ENCODE results near the gene MYO15A.
"Not testable (repeated sequence)": the region's sequence is repeated elsewhere in the genome, so short reads cannot be mapped to it uniquely, and the experiment has no call there.

The MYO15A gene

GRCh38 chr17:18198530-18198929, 90.0 kb downstream of the MYO15A start:
- peaks cover 5% of the 10 kb centered on the region for H3K4me1 ChIP-seq (ENCODE audit: control insufficient read depth, insufficient read depth, low read length)

DNA sequence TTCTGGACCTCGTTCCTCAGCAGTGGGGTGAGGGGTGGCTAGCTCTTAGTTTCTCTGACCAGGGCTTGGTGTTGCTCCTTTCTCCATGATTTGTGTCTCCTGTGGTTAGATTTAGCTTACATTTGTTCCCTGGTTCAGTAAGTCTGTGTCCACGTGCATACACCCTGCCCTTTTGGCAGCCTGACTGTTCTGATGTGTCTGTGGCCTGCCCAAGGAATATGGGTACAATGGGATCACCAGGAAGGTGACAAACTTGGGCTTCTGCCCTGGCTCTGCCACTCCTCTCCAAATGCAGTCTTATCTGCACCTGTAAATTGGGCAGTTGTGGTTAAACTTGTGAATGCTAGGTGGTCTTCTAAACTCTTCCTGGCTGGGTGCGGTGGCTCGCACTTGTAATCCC, 92.6 kb downstream of the MYO15A start:
- H3K4me1 ChIP-seq (ENCODE audit: control insufficient read depth, insufficient read depth, low read length): peaks cover 5% of the 10 kb centered on the region

More at GRCh38 chr17:18198530-18198929, 90.0 kb downstream of the MYO15A start:
- Histone ChIP-seq H3K27me3 (ENCODE audit: control insufficient read depth, insufficient read depth, low read length) (no peaks in the 10 kb centered on the region), H3K36me3 (ENCODE audit: control insufficient read depth, insufficient read depth, low read length) (peaks cover 3% of the 10 kb centered on the region), H3K9ac (ENCODE audit: low read length) (no peak overlapping the region), H3K9me3 (ENCODE audit: control insufficient read depth, low read length) (no peaks in the 10 kb centered on the region), H3K4me3 (ENCODE audit: low read length) (no peak overlapping the region)

DNA sequence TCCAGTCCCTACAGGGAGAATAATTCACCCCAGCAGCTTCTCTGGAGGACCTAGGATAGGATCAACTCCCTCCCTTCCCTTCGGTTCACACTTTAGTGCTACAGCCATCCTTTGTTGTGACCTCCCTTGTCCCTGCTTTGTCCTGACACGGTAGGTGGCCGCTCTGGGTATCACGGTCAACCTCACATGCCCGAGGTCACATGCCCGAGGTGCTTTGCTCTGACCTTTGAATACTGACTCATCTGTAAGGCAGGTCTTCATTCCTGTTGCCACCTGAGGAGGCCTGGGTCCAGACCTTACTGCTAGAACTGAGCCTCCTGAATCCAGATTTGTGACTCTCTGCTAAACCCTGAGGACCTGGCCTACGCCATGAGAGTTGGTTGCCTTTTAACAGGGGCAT, 94.8 kb downstream of the MYO15A start:
- peaks cover 5% of the 10 kb centered on the region for H3K4me1 ChIP-seq (ENCODE audit: control insufficient read depth, insufficient read depth, low read length)
- no peak overlapping the region for H3K4me3 ChIP-seq (ENCODE audit: low read length)
- no peaks in the 10 kb centered on the region for H3K9me3 ChIP-seq (ENCODE audit: control insufficient read depth, low read length)
- H3K36me3 ChIP-seq (ENCODE audit: control insufficient read depth, insufficient read depth, low read length): peaks cover 3% of the 10 kb centered on the region
- no peaks in the 10 kb centered on the region for H3K27me3 ChIP-seq (ENCODE audit: control insufficient read depth, insufficient read depth, low read length)
- H3K9ac ChIP-seq (ENCODE audit: low read length): no peak overlapping the region

More for the DNA sequence above, 92.6 kb downstream of the MYO15A start:
- peaks cover 3% of the 10 kb centered on the region for H3K36me3 ChIP-seq (ENCODE audit: control insufficient read depth, insufficient read depth, low read length)
- no peak overlapping the region for H3K4me3 ChIP-seq (ENCODE audit: low read length)
- no peak overlapping the region for H3K9ac ChIP-seq (ENCODE audit: low read length)
- H3K9me3 ChIP-seq (ENCODE audit: control insufficient read depth, low read length): no peaks in the 10 kb centered on the region
- no peaks in the 10 kb centered on the region for H3K27me3 ChIP-seq (ENCODE audit: control insufficient read depth, insufficient read depth, low read length)

- H3K4me1 ChIP-seq (ENCODE audit: control insufficient read depth, insufficient read depth, low read length): peaks cover 5% of the 10 kb centered on the region
- H3K9me3 ChIP-seq (ENCODE audit: control insufficient read depth, low read length): no peaks in the 10 kb centered on the region
- H3K4me3 ChIP-seq (ENCODE audit: low read length): no peak overlapping the region
- peaks cover 23% of the 10 kb centered on the region for H3K36me3 ChIP-seq (ENCODE audit: control insufficient read depth, insufficient read depth, low read length)
- H3K27me3 ChIP-seq (ENCODE audit: control insufficient read depth, insufficient read depth, low read length): no peaks in the 10 kb centered on the region
- no peak overlapping the region for H3K9ac ChIP-seq (ENCODE audit: low read length)
These were observed 97.3 kb downstream of the MYO15A start for GRCh38 chr17:18205861-18206260.

DNA sequence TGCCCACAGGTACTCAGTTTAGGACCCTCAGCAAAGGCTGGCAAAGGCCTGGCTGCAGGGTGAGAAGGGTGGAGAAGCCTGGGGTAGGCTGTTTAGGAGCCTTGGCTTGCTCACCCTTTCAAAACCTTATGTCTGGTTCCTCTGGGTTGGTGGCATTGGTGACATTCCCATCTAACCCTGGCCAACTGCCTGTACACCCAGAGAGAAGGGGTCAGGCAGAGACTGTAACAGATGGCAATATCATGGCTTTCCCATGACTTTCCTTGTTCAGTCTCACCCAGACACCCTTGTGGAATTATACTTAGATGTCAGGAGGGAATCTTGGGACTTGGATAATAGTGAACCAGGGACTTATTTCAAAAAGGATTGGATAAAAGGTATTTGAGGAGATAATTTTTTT, 98.4 kb downstream of the MYO15A start:
- Histone ChIP-seq H3K36me3 (ENCODE audit: control insufficient read depth, insufficient read depth, low read length) (peaks cover 23% of the 10 kb centered on the region), H3K27me3 (ENCODE audit: control insufficient read depth, insufficient read depth, low read length) (no peaks in the 10 kb centered on the region), H3K4me1 (ENCODE audit: control insufficient read depth, insufficient read depth, low read length) (peaks cover 5% of the 10 kb centered on the region), H3K4me3 (ENCODE audit: low read length) (no peak overlapping the region), H3K9me3 (ENCODE audit: control insufficient read depth, low read length) (no peaks in the 10 kb centered on the region), H3K9ac (ENCODE audit: low read length) (no peak overlapping the region)

DNA sequence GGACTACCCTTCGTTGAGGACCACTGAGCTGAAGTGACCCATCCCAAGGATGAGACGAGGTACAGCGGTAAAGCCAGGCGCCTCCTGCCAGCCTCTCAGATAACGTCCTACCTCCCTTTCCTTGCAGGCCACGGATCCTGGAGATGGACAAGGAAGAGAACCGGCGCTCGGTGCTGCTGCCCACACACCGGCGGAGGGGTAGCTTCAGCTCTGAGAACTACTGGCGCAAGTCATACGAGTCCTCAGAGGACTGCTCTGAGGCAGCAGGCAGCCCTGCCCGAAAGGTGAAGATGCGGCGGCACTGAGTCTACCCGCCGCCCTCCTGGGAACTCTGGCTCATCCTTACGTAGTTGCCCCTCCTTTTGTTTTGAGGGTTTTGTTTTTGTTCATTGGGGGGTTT, 99.5 kb downstream of the MYO15A start:
- peaks cover 22% of the 10 kb centered on the region for H3K36me3 ChIP-seq (ENCODE audit: control insufficient read depth, insufficient read depth, low read length)

DNA sequence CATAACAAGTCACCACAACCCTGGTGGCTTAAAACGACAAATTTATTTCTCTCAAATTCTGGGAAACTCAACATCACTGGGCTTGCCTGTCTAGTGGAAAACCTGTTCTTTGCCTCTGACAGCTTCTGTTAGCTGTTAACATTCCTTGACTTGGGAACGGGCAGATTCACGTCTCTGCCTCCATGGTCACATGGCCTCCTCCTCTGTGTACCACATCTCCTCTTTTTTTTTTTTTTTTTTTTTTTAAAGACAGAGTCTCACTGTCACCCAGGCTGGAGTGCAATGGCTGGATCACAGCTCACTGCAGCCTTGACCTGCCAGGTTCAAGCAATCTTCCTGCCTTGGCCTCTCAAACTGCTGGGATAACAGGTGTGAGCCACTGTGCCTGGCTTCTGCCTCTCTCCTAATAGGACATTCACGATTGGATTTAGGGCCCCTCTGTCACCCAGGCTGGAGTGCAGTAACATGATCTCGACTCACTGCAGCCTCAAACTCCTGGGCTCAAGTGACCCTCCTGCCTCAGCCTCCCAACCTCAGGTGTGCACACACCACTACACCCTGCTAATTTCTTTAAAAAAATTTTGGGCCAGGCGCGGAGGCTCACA, 105.2 kb downstream of the MYO15A start:
- H3K36me3 ChIP-seq (ENCODE audit: control insufficient read depth, insufficient read depth, low read length): peaks cover 18% of the 10 kb centered on the region
- no peaks in the 10 kb centered on the region for H3K27me3 ChIP-seq (ENCODE audit: control insufficient read depth, insufficient read depth, low read length)
- H3K4me3 ChIP-seq (ENCODE audit: low read length): no peak overlapping the region
- no peaks in the 10 kb centered on the region for H3K4me1 ChIP-seq (ENCODE audit: control insufficient read depth, insufficient read depth, low read length)
- no peaks in the 10 kb centered on the region for H3K9me3 ChIP-seq (ENCODE audit: control insufficient read depth, low read length)
- H3K9ac ChIP-seq (ENCODE audit: low read length): no peak overlapping the region

More for the DNA sequence above, 99.5 kb downstream of the MYO15A start:
- Histone ChIP-seq H3K9ac (ENCODE audit: low read length) (no peak overlapping the region), H3K4me1 (ENCODE audit: control insufficient read depth, insufficient read depth, low read length) (peaks cover 5% of the 10 kb centered on the region), H3K9me3 (ENCODE audit: control insufficient read depth, low read length) (no peaks in the 10 kb centered on the region), H3K4me3 (ENCODE audit: low read length) (no peak overlapping the region), H3K27me3 (ENCODE audit: control insufficient read depth, insufficient read depth, low read length) (no peaks in the 10 kb centered on the region)

- H3K9ac ChIP-seq (ENCODE audit: low read length); H3K9me3 ChIP-seq (ENCODE audit: control insufficient read depth, low read length); H3K4me1 ChIP-seq (ENCODE audit: control insufficient read depth, insufficient read depth, low read length); H3K36me3 ChIP-seq (ENCODE audit: control insufficient read depth, insufficient read depth, low read length); H3K27me3 ChIP-seq (ENCODE audit: control insufficient read depth, insufficient read depth, low read length); H3K4me3 ChIP-seq (ENCODE audit: low read length): not testable (repeated sequence)
These were observed 108.3 kb downstream of the MYO15A start for GRCh38 chr17:18216906-18217305.

DNA sequence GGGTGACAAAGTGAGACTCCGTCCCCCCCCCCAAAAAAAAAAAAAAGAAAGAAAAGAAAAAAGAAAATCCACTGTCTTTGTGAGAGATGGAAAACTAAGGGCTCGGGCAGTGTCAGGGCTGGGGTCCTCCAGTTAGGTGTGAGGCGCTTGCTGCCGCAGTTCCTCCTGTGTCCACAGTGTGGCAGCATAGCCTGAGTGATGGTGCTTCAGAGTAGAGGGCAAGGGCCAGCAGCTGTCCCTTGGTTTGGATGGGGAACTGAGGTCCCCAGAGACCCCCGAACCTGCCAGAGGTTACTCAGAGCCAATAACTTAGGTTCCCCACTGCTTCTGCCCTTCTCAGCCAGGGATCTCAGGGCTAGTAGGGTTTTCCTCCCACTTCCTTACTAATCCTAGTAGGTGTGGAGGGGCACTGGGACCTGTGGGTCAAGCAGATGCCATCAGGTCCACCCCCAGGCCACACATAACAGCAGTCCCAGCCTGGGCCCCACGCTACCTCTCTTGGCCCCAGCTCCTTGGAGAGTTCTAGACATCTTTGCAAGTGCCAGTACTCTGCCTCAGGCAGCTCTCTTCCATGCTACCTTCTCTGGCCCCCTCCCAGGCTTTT, 109.0 kb downstream of the MYO15A start:
- H3K9me3 ChIP-seq (ENCODE audit: control insufficient read depth, low read length): no peaks in the 10 kb centered on the region
- no peaks in the 10 kb centered on the region for H3K36me3 ChIP-seq (ENCODE audit: control insufficient read depth, insufficient read depth, low read length)
- H3K9ac ChIP-seq (ENCODE audit: low read length): no peak overlapping the region
- no peaks in the 10 kb centered on the region for H3K4me1 ChIP-seq (ENCODE audit: control insufficient read depth, insufficient read depth, low read length)
- no peaks in the 10 kb centered on the region for H3K27me3 ChIP-seq (ENCODE audit: control insufficient read depth, insufficient read depth, low read length)
- no peak overlapping the region for H3K4me3 ChIP-seq (ENCODE audit: low read length)

- no peaks in the 10 kb centered on the region for H3K9me3 ChIP-seq (ENCODE audit: control insufficient read depth, low read length)
- H3K27me3 ChIP-seq (ENCODE audit: control insufficient read depth, insufficient read depth, low read length): no peaks in the 10 kb centered on the region
- H3K4me3 ChIP-seq (ENCODE audit: low read length): no peak overlapping the region
- no peaks in the 10 kb centered on the region for H3K4me1 ChIP-seq (ENCODE audit: control insufficient read depth, insufficient read depth, low read length)
- no peaks in the 10 kb centered on the region for H3K36me3 ChIP-seq (ENCODE audit: control insufficient read depth, insufficient read depth, low read length)
- no peak overlapping the region for H3K9ac ChIP-seq (ENCODE audit: low read length)
These were observed 110.3 kb downstream of the MYO15A start for GRCh38 chr17:18218756-18219415.

DNA sequence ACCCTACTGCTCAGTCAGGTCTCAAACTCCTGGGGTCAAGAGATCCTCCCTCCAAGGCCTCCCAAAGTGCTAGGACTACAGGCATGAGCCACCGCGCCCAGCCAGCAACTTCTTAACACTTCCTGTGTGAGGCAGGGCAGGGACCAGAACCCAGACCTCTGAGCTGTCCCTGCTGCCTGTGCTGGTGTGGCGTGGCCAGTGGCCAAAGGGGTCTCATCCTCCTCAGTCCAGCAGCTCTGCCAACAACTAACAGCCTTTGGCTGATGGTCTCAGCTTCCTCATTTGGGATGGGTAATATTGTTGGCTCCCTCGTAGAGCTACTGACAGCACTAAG, 115.5 kb downstream of the MYO15A start:
- Histone ChIP-seq H3K9me3 (ENCODE audit: control insufficient read depth, low read length) (no peaks in the 10 kb centered on the region), H3K27me3 (ENCODE audit: control insufficient read depth, insufficient read depth, low read length) (no peaks in the 10 kb centered on the region), H3K4me3 (ENCODE audit: low read length) (no peak overlapping the region), H3K4me1 (ENCODE audit: control insufficient read depth, insufficient read depth, low read length) (peaks cover 17% of the 10 kb centered on the region), H3K9ac (ENCODE audit: low read length) (no peak overlapping the region), H3K36me3 (ENCODE audit: control insufficient read depth, insufficient read depth, low read length) (no peaks in the 10 kb centered on the region)

DNA sequence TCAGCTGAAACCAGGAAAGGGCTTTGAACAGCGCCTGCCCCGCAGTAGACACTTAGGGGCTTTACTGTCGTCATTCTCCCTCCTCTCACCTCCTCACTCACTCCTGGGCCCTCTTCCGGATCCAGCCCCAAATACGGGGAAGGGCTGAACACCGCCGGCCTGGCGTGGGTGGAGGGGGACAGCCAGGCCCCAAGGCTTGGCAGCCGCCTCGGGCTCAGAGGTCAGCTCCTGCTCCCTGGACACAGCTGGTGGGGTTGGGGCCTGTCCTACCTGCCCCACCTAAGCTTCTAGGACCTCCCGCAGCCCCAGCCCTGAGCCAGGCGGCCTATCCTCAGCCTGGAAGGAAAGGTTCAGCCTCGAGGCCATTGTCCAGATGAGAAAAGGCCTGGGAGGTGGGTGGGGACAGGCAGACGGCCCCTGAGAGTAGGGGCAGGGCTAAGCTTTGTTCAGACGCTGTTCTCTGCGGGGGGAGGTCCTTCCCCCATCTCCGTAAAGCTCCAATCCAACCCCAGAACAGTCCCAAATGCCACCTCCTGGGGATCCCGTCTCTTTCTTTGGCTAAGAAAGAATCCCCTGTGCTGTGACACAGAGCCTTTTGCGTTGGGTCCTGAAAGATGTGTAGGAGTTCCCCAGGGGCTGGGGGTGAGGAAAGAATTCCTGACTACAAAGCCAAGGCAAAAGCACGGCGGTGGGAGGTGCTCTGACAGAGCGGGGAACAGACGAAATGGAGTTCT, 116.0 kb downstream of the MYO15A start:
- Histone ChIP-seq H3K27me3 (ENCODE audit: control insufficient read depth, insufficient read depth, low read length) (no peaks in the 10 kb centered on the region), H3K36me3 (ENCODE audit: control insufficient read depth, insufficient read depth, low read length) (no peaks in the 10 kb centered on the region), H3K4me3 (ENCODE audit: low read length) (no peak overlapping the region), H3K4me1 (ENCODE audit: control insufficient read depth, insufficient read depth, low read length) (peaks cover 17% of the 10 kb centered on the region), H3K9me3 (ENCODE audit: control insufficient read depth, low read length) (no peaks in the 10 kb centered on the region), H3K9ac (ENCODE audit: low read length) (no peak overlapping the region)
